ENCODE results near the gene POLR3GL.

GRCh38 chr1:145944532-145944931, 20.0 kb upstream of the POLR3GL start:
- TF ChIP-seq POLR2AphosphoS5 (IDR thresholded peaks at IDR 0.05; ENCODE audit: borderline replicate concordance, low read depth, low read length): no peak
- TF ChIP-seq EZH2 (IDR thresholded peaks at IDR 0.05): no peak
- TF ChIP-seq FOXP2 (optimal IDR thresholded peaks at IDR 0.05; ENCODE audit: control extremely low read depth, extremely low read length, insufficient read depth): no peak

Measured in SK-N-MC (cell line).